Measurements from ENCODE around the gene DDX1. TPM values are rescaled to one million over a fixed set of nuclear protein-coding genes. Genes with fewer than 3 reads are reported as not detected.

The DDX1 gene
- polyA plus RNA-seq, 1 donor (not counting 4 experiments of a cell fraction or from before 2014, with no cell fraction given) = 140 TPM

DNA sequence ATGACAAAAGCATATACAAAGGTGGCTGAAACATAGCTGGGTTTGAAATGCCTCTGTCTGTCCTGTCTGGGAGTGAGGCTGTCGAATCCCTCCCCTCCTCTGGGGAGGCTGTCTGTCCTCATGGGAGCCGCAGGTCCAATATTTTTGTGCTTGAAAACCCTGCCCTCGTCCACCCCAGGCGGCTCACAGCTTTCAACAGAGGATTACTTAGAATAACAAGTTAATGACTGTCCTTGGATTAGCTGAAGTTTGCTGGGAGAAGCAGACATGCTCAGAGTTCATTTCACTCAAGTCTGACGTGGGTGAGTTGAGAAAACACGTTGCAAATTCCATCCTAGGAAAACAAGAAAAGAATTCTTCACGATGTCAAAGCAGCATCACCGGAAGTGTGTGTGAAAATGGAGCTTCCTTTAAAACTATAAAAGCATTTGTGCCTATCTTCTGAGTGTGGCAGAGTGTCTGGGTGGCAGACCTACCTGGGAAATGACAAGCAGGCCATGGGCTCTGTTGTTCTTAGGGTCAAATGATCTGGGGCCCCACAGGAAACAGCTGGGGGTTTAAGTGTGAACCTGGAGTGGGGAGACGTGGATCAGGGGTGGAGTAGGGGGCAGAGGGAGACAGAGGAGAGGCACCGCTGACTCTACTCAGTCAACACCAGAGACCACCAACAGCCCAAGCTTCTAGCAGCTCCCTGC, 77.1 kb downstream of the DDX1 start:
- Histone ChIP-seq H3K4me1 (ENCODE audit: control insufficient read depth, extremely low read depth, insufficient read depth, low read length) (peaks cover 31% of the 10 kb centered on the region), H3K27me3 (ENCODE audit: control insufficient read depth, extremely low read depth, insufficient read depth, low read length) (no peaks in the 10 kb centered on the region), H3K36me3 (ENCODE audit: control insufficient read depth in 2 of 2, extremely low read depth in 1 of 2, insufficient read depth in 2 of 2, low read length in 2 of 2) (no peaks in the 10 kb centered on the region), H3K79me2 (ENCODE audit: control insufficient read depth, insufficient read depth, low read length) (no peaks in the 10 kb centered on the region), H4K20me1 (ENCODE audit: control insufficient read depth, extremely low read depth, insufficient read depth, low read length) (no peaks in the 10 kb centered on the region), H2AFZ (ENCODE audit: control insufficient read depth, low read length) (peak overlapping the region; percentile 36), H3K27ac (ENCODE audit: control insufficient read depth, insufficient read depth, low read length) (no peak overlapping the region), H3K9me3 (ENCODE audit: control insufficient read depth, low read depth, low read length) (no peaks in the 10 kb centered on the region), H3K9ac (ENCODE audit: control insufficient read depth, extremely low read depth, insufficient read depth, low read length) (no peak overlapping the region), H3K4me3 (ENCODE audit: control insufficient read depth in 2 of 3, extremely low read depth in 1 of 3, insufficient read depth in 2 of 3, low read depth in 1 of 3, low read length in 3 of 3) (no peak overlapping the region), H3K9me1 (ENCODE audit: control insufficient read depth, extremely low read depth, insufficient read depth, low read length) (no peaks in the 10 kb centered on the region), H3K4me2 (ENCODE audit: control insufficient read depth, extremely low read depth, insufficient read depth, low read depth, low read length) (no peak overlapping the region)
- FAIRE-seq (no peak), DNase-seq (ENCODE audit: low read depth, low spot score) (no peak)
- TF ChIP-seq, protein P1, sequence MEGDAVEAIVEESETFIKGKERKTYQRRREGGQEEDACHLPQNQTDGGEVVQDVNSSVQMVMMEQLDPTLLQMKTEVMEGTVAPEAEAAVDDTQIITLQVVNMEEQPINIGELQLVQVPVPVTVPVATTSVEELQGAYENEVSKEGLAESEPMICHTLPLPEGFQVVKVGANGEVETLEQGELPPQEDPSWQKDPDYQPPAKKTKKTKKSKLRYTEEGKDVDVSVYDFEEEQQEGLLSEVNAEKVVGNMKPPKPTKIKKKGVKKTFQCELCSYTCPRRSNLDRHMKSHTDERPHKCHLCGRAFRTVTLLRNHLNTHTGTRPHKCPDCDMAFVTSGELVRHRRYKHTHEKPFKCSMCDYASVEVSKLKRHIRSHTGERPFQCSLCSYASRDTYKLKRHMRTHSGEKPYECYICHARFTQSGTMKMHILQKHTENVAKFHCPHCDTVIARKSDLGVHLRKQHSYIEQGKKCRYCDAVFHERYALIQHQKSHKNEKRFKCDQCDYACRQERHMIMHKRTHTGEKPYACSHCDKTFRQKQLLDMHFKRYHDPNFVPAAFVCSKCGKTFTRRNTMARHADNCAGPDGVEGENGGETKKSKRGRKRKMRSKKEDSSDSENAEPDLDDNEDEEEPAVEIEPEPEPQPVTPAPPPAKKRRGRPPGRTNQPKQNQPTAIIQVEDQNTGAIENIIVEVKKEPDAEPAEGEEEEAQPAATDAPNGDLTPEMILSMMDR (optimal IDR thresholded peaks at IDR 0.05 in 1 of 3, IDR thresholded peaks at IDR 0.05 in 1 of 3, conservative IDR thresholded peaks at IDR 0.05 in 1 of 3; ENCODE audit: extremely low read depth in 1 of 3, insufficient read depth in 2 of 3, low read length in 3 of 3) = no peak
- TF ChIP-seq EZH2 (IDR thresholded peaks at IDR 0.05; ENCODE audit: low read length) = no peak
- dilution Hi-C loops (cut with MboI; ENCODE audit: extremely low pct_ligation_motif_present, low sequenced_read_pairs) = no loop called here

DNA sequence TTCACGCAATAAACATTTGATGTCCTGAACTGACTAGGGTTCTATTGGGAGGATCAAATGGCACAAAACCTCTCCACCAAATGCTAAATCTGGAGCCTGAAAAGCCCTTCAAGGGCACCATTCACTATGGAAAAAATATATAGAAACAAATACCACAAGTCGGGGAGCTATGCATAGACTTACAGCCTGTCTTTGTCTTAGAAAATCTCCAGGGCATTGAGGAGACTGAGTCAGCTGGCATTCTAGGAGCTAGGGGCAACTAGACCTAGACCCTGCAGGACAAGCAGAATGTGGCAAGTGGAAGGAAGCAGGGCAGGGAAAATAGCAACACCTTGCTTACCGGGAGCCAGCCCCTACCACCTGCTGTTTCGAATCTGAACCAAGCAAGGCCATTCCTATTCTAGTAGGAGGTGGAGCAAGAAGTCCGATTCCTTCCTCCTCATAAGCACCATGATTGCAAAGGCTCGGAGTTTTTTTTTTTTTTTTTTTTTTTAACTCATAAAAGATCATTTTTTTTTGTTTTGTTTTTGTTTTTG, 77.8 kb downstream of the DDX1 start:
- no peak for TF ChIP-seq EZH2 (IDR thresholded peaks at IDR 0.05; ENCODE audit: low read length)
- TF ChIP-seq, protein P1 (optimal IDR thresholded peaks at IDR 0.05 in 1 of 3, IDR thresholded peaks at IDR 0.05 in 1 of 3, conservative IDR thresholded peaks at IDR 0.05 in 1 of 3; ENCODE audit: extremely low read depth in 1 of 3, insufficient read depth in 2 of 3, low read length in 3 of 3) = no peak
- H3K27ac ChIP-seq (ENCODE audit: control insufficient read depth, insufficient read depth, low read length) = no peak overlapping the region
- dilution Hi-C loops (cut with MboI; ENCODE audit: extremely low pct_ligation_motif_present, low sequenced_read_pairs) = no loop called here
- no peak overlapping the region for H3K4me2 ChIP-seq (ENCODE audit: control insufficient read depth, extremely low read depth, insufficient read depth, low read depth, low read length)
- H2AFZ ChIP-seq (ENCODE audit: control insufficient read depth, low read length) = no peak overlapping the region
- no peaks in the 10 kb centered on the region for H3K9me1 ChIP-seq (ENCODE audit: control insufficient read depth, extremely low read depth, insufficient read depth, low read length)
- FAIRE-seq = no peak
- H3K79me2 ChIP-seq (ENCODE audit: control insufficient read depth, insufficient read depth, low read length) = no peaks in the 10 kb centered on the region
- H3K4me3 ChIP-seq (ENCODE audit: control insufficient read depth in 2 of 3, extremely low read depth in 1 of 3, insufficient read depth in 2 of 3, low read depth in 1 of 3, low read length in 3 of 3) = no peak overlapping the region
- no peaks in the 10 kb centered on the region for H3K36me3 ChIP-seq (ENCODE audit: control insufficient read depth in 2 of 2, extremely low read depth in 1 of 2, insufficient read depth in 2 of 2, low read length in 2 of 2)
- H4K20me1 ChIP-seq (ENCODE audit: control insufficient read depth, extremely low read depth, insufficient read depth, low read length) = no peaks in the 10 kb centered on the region
- H3K4me1 ChIP-seq (ENCODE audit: control insufficient read depth, extremely low read depth, insufficient read depth, low read length) = peaks cover 38% of the 10 kb centered on the region
- no peaks in the 10 kb centered on the region for H3K27me3 ChIP-seq (ENCODE audit: control insufficient read depth, extremely low read depth, insufficient read depth, low read length)
- no peaks in the 10 kb centered on the region for H3K9me3 ChIP-seq (ENCODE audit: control insufficient read depth, low read depth, low read length)
- H3K9ac ChIP-seq (ENCODE audit: control insufficient read depth, extremely low read depth, insufficient read depth, low read length) = no peak overlapping the region
- DNase-seq (ENCODE audit: low read depth, low spot score) = no peak

All from keratinocyte (primary cell).